NCI-H345 (cell line): Measurements from ENCODE around the gene TM4SF5.

ENCODE experiments used
- DNase-seq: peaks from one replicate; lab custom pipeline; 2025; lab: John Stamatoyannopoulos, UW

TM4SF5 gene, protein sequence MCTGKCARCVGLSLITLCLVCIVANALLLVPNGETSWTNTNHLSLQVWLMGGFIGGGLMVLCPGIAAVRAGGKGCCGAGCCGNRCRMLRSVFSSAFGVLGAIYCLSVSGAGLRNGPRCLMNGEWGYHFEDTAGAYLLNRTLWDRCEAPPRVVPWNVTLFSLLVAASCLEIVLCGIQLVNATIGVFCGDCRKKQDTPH

DNA sequence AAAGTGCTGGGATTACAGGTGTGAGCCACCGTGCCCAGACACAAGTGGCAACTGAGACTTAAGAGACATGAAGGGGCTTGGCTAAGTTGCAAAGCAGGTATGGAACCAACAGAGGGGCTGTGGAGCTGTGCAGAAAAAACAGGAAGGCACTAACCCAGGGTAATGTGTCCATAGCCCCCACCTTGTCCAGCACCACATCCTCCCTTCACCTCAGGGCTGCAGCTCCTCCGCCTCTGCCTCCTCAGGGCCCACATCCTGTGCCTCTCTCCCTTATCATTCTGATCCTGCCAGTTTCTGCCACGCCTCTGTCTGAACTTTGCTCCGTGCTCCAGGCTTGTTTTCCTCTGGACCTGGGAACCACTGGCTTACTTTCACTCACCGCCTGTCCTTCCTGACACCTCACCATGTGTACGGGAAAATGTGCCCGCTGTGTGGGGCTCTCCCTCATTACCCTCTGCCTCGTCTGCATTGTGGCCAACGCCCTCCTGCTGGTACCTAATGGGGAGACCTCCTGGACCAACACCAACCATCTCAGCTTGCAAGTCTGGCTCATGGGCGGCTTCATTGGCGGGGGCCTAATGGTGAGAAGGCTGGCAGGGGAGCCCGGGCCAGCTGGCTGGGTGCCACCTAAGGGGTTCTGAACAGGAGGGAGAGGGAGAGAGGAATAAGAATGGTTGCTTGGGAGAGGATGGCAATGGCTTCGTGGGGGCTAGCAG is at the start of gene TM4SF5:
Gene TM4SF5 (plus strand): TSS at position 368 of the 716 bp plus-strand sequence. CDS start 37 bp downstream, at position 405.
- peak; percentile 13 for DNase-seq

DNA sequence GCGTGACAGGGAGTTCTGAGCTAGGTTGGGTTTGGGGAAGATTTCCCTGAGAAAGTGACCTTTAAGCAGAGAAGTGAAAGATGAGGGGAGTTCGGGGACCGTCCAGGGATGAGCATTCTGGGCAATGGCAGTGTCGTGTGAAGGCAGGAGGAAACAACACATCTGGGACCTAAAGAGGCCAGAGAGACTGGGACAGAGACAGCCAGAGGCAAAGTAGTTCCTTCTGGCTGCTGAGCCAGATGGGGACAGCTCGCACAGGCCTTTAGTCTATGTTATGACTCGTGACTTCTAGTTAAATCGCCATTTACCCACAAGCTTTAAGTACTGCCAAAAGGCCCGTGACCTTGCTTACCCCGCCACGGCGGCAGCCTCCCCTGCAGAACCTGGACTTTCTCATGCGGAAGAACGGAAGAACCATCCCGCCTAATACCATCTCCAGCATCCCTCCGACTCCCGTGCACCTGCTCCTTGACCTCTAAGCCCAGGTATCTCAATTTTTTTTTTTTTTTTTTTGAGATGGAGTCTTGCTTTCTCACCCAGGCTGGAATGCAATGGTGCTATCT is 48.9 kb upstream of the TM4SF5 start:
- no peak for DNase-seq

DNA sequence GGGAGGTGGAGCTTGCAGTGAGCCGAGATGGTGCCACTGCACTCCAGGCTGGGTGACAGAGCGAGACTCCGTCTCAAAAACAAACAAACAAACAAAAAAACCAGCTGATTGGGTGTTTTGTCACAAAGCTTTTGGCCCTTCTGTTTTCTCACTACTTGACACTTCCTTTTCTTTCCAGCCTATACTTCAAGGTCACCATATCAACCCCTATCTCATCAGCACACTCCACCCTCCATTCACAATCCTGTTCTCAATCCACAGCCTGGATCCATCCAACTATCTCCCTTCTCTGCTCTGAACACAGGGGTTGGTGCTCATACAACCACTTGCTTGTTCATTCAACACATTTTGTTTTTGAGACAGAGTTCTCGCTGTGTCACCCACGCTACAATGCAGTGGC is 47.0 kb upstream of the TM4SF5 start:
- DNase-seq: no peak

DNA sequence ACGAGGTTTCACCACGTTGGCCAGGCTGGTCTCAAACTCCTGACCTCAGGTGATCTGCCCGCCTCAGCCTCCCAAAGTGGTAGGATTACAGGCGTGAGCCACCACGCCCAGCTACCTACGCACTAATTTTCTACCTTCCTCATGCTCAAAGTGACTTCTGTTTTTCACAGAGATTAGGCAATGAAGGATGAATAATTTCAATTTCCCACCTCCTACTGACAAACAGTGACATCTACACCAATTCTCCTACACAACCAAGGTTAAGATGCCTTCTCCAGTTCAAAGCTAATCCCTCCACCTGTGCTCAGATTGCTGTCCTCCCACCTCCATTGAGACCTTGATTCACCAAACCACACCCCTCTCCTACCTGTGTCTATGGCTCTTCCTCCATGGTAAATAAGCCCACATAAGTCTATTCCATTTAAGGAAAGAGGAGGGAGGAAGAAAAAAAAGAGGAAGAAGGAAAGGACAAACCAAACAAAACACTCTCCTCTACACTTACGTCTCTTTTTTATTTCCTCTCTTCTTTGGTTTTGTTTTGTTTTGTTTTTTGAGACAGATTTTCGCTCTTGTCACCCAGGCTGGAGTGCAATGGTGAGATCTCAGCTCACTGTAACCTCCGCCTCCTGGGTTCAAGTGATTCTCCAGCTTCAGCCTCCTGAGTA is 45.9 kb upstream of the TM4SF5 start:
- DNase-seq: no peak

DNA sequence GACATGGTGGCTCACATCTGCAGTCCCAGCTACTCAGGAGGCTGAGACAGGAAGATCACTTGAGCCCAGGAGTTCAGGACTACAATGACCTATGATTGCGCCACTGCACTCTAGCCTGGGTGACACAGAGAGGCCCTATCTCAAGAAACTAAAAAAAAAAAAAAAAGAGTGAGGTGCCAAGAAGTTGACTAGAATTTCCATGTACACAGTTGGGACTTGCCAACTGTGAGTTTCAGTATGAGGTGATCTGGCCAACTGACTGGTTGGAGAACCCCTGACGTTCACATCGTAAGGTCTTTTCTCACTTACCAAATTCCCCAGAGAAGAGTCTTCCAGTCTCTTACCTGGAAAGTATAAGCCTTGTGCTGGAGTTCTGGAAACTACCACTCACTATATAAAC is 43.6 kb upstream of the TM4SF5 start:
- no peak for DNase-seq

DNA sequence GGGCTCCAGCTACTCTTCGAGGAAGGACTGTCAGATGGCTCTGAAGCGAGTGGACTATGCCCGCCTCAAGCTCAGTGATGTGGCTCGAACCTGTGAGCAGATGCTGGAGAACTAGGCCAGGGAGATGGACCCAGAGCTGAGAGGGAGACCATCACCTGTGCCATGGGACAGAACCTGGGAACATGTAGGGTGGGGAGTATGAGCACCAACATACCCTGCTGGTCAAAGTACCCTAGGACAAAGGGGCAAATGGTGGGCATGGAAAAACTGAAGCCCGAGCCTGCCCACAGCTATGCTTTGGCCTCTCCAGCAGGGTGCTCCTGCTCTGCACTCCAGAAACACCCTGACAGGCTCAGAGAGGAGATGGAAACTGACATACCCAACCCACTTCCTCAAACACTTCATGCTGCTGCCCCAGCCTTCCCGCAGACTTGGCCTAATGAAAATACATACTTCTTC is 38.6 kb upstream of the TM4SF5 start:
- no peak for DNase-seq

DNA sequence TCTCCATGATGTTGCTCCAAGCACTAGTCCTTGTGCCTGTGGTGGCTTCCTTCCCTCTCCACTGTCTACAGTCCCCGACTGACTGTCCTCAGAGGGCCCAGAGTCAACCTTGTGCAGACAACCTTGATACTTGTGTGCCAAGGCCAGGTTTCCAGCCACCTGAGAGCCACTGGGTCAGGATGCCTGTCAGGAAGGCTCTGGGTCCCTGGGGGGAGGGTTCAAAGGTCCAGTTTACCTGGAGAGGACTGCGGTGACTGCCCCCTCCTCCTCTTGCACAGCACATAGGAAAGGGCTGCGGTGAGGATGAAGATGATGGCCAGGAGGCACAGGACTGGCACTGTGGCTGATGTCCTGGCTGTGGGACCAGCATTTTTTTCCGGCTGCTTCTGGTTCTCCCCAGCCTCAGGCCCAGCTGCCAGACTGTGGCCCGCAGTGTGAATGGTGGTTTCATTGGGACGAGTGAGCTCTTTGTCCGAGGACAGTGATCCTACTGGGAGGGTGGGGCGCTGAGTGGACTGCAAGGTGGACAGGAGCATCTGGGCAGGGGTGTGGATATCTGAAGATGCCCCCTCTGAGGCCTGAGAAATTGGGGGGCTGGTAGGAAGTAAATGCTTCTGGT is 36.7 kb upstream of the TM4SF5 start:
- no peak for DNase-seq

DNA sequence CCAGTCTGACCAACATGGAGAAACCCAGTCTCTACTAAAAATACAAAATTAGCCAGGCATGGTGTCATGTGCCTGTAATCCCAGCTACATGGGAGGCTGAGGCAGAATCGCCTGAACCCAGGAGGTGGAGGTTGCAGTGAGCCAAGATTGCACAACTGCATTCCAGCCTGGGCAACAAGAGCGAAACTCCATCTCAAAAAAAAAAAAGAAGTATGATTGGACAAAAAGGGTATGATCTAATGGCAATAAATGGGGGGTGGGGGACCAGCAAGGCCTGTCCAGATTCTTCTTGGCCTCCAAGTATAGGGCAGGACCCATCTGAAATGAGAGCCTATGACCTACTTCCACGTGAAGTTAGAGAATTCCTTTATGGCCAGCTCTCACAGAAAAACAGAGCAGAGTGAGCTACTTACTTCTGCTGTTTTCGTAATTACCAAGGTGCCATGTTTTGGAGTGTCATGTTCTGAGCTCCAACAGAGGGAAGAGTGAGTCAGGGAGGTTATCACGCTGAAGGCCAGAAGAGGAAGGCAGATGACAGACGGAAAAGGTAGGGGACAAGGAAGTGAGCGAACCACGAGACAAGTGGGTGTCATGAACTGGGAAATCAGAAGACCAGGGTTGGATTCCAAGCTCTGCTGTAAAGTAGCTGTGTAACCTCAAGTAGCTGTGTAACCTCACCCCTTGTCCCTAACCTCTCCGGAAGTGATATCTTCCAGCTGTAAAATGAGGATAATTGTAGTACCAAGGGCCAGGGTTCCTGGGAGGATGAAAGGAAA is 35.6 kb upstream of the TM4SF5 start:
- DNase-seq: no peak

DNA sequence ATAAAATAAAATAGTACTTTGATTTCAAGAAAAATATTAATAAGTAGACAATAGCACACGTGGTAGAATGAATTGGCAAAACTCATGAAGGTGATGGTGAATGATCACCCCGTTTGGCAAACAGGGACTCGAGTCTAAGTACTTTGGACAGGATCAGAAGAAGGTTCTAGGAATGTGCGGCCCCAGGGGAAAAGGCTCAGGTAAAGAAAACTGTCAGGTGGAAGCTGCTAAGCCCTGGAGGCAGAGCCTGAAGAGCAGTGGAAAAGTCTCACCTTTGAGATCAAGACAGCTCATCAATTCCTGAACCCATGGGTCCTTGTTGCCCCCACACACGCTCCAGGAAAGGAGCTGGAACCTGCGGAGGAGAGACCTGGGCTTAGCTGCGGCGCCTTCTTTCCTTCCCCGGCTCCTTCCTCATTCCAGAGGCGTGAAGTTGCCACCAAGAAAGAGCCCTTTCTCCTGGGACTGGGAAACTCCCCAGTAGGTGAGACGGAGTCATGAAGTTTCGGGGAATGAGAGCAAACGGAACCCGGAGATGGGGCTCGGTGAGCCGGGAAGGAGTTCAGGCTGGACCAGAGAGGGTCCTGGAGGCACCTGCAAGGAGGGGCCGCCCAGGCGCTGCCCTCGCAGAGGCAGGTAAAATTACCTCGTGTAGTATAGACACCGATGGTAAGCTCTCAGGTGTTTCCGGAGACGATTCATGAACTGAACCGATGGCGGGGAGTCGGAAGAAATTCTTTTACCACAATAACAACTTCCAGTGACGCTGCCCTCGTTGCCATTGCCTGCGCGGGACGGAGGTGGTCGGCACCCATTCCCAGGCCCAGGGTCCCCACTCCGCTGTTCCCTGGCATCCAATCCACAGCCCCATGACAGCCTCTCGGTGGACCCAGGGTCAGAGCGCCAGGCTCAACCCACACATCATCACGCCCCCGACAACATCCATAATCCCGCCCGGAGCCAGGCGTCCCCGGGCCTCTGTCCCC is 33.3 kb upstream of the TM4SF5 start:
- DNase-seq: no peak

DNA sequence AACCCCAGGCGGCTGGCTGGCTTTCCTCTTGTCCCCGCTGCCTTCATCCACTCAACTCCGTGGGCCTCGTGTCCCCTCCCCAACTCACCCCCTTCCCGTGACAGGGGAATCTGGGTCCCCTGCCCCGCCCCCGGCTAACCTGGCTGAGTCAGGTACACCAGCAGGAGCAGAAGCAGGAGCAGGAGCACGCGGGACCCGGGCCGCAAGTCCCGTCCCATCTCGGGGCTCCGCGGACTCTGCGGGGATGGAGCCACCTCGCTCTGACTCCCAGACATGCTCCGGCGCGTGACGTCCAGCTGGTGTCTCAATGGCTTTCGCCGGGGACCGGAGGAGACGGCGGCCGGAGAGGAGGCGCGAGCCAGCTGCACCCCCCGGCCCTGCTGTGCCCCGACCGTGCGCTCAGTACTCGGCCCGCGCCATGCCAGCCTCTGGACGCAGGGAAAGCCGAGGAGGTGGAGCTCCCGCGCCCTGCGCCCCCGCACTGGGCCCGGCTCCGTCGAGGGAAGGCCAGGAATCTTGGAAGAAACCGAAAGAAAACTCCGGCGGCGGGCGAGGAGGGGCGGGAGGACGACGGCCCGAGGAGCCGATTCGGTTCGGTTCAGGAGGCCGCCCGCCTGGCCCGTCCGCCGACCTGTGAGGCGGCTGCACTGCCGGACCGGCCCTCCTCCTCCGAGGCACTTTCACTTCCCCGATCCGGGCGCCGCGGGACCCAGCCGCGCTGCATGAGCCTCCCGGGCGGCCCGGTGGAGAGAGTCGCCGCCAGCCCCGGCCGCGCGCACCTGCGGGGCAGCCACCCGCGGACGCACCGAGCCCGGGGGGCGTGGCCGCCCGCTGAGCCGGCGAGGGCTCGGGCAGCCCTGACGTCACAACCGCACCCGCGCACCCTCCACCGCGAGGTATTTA is 32.3 kb upstream of the TM4SF5 start, which contains the start of the genes CXCL16 and ZMYND15:
Gene CXCL16 (minus strand): TSS at position 807 of the 903 bp plus-strand sequence. CDS start 589 bp downstream, at position 218.
Gene ZMYND15 (plus strand): TSS at position 712 of the 903 bp plus-strand sequence. CDS start 716 bp downstream, outside the sequence.
- peak; percentile 12 for DNase-seq

DNA sequence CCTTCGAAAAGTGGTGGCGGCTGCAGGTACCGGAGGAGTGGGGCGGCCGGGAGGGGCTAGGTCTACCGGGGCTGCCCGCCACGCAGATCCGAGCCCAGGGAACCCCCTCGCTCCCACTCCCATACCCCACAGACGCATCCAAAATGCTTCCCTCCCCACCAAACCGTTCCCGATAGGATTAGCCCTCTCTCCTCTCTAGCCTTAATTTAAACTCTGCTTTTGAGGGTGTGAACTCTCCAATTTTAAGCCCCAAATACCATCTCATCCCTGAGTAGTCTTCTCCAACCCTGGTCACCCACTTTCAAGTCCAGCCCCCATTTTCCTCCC is 31.7 kb upstream of the TM4SF5 start:
- DNase-seq: no peak

DNA sequence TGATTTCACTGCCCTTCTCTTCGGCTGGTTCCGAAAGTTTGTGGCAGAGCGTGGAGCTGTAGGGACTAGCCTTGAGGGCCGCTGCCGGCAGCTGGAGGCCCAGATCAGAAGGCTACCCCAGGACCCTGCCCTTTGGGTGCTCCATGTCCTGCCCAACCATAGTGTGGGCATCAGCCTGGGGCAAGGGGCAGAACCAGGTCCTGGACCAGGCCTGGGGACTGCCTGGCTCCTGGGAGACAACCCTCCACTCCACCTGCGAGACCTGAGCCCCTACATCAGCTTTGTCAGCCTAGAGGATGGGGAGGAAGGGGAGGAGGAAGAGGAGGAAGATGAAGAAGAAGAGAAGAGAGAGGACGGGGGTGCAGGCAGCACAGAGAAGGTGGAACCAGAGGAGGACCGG is 31.1 kb upstream of the TM4SF5 start:
- DNase-seq: no peak

DNA sequence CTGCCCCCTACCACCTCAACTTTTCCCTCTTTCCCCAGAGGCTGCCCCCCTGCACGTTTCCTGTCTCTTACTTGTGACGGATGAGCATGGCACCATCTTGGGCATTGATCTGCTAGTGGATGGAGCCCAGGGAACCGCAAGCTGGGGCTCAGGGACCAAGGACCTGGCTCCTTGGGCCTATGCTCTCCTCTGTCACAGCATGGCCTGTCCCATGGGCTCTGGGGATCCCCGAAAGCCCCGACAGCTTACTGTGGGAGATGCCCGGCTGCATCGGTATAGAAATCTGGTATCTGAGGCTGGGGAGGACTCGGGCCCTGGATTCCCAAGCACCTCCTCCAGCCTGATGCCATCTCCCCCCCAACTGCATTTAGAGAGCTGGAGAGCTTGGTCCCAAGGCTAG is 30.1 kb upstream of the TM4SF5 start:
- no peak for DNase-seq

DNA sequence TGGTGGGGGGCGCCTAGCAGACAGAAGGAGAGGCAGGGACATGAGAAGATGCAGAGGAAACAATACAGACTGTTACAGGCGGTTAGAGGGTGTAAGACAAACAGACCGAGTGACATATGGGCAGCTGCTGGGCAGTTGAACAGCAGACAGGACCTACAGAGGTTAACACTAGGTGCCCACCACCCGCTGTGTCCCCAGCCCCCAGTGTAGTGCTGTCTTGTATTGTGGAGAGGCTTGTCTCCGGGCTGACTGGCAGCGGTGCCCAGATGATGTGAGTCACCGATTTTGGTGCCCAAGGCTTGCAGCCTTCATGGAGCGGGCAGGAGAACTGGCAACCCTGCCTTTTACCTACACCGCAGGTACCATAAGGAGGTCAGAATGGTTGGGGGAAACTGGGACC is 29.6 kb upstream of the TM4SF5 start:
- DNase-seq: no peak

DNA sequence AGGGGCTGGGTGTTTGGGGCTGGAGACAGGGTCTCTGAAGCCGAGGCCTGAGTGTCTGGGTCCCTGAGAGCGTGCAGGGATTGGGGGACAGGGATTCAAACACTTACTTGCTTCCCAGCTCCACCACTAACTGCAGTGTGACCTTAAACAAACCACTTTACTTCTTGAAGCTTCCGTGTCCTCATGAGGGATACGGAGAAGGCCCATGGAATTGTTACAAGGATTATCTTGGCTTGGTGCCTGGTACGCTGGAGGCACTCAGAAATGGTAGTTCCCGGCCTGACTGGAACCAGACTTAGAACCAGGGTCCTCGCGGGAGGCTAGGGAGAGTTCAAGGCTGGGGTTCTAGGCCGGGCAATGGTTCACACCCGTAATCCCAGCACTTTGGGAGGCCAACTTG is 29.1 kb upstream of the TM4SF5 start:
- no peak for DNase-seq

DNA sequence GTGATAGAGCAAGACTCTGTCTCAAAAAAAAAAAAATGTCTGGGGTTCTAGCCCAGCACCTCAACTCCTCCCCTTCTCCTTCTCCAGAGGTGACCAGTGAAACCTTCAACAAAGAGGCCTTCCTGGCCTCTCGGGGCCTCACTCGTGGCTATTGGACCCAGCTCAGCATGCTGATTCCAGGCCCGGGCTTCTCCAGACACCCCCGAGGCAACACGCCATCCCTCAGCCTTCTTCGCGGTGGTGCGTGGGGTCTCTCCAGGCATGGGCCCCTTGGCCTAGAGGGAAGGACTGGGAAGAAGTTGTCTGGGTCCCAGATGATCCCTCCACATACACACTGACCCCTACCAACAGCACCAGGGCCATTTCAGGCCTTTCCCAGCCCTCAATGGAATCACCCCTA is 28.5 kb upstream of the TM4SF5 start:
- no peak for DNase-seq

DNA sequence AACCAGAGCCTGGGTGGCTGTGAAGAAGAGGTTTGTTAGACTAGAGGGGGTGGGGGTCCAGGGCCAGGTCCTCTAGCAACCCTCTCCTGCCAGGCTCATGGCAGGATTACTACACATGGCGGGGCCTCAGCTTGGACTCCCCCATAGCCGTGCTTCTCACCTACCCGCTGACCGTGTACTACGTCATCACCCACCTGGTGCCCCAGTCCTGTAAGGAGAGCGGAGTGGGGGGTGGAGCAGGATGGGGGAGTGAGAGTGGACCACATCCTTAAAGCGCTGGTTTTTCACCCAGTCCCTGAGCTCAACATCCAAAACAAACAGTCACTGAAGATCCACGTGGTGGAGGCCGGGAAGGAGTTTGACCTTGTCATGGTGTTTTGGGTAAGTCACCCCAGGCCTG is 27.8 kb upstream of the TM4SF5 start:
- no peak for DNase-seq

DNA sequence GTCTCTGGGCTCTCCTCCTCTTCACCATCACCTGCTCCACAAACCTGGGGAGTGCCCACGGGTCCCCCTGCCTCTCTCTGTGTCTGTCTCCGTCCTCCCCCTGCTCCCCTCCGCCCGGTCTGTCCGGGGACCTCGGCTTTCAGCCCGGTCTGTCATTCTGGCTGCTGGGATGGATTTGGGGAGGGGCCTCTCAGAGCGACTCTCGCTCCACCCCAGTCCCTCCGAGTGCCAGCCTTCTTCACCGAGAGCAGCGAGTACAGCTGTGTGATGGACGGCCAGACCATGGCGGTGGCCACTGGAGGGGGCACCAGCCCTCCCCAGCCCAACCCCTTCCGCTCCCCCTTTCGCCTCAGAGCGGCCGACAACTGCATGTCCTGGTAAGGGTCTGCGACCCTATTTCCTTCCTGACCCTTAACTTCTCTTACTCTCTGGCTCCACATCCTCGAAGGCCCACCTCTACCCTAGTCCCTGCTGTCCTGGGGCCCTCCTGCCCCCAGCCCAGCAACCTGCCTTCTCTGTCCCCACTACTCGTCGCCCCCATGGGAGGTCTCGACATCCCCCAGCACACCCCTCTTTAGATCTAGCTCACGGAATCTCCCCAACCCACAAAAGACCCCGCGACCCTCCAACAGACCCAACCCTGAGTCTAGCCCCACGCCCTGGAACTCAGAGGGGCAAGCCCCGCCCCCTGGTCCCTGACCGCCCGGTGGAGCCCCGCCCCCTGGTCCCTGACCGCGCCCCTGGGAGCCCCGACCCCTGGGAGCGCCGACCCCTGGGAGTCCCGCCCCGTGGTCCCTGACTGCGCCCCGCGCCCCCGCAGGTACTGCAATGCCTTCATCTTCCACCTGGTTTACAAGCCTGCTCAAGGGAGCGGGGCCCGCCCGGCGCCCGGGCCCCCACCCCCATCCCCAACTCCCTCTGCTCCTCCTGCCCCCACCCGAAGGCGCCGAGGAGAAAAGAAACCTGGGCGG is 26.4 kb upstream of the TM4SF5 start:
- DNase-seq: no peak
